ENCODE measurements around the gene ATP9B.
"Not testable (repeated sequence)": the region's sequence is repeated elsewhere in the genome, so short reads cannot be mapped to it uniquely, and the experiment has no call there.

The ATP9B gene

DNA sequence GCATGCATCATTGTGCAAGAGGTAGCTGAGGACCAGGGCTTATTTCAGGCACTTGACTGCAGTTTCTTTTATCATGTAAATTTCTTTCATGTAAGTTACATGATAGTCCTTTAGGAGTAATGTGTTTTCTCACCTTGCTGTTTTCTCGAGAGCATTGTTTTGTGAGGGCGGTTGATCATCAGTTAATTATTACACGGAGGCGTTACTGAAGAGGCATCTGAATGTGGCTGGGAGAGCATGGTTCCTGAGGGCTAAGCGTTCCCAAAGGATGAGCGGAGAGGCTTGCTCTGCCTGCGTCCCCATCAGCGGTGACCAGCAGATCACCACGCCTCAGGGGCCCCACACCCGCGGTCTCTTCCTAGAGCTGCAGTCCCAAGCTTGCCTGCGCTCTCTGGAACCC, 170.4 kb downstream of the ATP9B start:
- no peak for DNase-seq (ENCODE audit: low read depth in 2 of 2)

GRCh38 chr18:79241755-79242154, 172.6 kb downstream of the ATP9B start:
- DNase-seq (ENCODE audit: low read depth in 2 of 2) = no peak

DNA sequence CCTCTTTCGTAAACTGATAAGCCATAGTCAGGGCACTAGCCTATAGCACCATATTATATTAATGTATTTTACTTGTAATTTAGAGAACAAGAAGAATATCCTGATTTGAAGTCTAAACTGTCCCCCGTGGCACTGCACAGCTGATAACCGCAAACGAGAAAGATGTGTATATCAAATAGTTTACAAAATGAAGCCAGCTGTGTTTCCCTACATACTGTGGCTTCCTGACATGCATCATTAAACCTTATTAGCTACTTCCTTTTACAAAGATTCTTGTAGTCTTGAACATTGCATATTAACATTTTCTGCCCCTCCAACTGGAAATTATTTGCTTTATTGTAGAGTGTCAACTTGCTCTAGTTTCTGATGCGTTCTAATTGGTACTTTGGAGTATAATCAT, 173.1 kb downstream of the ATP9B start:
- DNase-seq (ENCODE audit: low read depth in 2 of 2) = no peak

- DNase-seq (ENCODE audit: low read depth in 2 of 2) = no peak
Measured at GRCh38 chr18:79245517-79246001, 176.4 kb downstream of the ATP9B start.

DNA sequence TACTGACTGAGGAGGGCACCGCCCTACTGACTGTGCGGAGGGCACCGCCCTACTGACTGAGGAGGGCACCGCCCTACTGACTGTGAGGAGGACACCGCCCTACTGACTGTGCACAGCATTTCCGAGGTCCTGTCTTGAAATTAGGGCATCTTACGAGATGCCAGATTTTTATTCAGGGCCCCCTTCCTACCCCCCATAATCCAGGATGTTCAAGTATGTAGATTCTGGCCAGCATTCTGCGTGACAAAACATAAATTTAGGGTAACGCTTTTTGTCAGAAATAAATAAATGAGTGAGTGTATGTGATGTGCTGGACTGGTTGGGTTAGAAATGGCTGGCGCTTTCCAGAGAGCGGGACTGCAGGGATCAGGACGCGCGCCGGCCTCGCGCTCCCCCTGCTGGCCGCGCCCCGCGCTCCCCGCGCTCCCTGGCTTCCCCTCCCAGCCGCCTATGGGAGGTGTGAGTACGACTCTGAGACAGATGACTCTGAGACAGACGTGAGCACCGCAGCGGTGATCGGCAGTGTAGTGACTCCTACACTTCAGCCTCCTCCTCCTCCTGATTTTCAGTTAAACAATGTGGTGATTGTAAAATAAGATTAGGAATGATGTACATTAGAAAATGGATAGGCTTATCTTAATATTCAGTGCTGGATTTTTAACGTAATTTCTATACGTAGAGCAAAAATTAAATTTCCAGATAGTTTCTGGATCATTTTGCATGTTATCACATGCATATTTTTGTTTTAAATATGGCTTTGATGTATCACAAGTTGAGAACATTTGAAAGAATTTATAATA, 177.3 kb downstream of the ATP9B start:
- peak in 1 of 2 donors; percentile 48 for DNase-seq (ENCODE audit: low read depth in 2 of 2)

GRCh38 chr18:79248495-79249060, 179.4 kb downstream of the ATP9B start:
- no peak for DNase-seq (ENCODE audit: low read depth in 2 of 2)

GRCh38 chr18:79250301-79250981, 181.2 kb downstream of the ATP9B start:
- DNase-seq (ENCODE audit: low read depth in 2 of 2) = no peak

DNA sequence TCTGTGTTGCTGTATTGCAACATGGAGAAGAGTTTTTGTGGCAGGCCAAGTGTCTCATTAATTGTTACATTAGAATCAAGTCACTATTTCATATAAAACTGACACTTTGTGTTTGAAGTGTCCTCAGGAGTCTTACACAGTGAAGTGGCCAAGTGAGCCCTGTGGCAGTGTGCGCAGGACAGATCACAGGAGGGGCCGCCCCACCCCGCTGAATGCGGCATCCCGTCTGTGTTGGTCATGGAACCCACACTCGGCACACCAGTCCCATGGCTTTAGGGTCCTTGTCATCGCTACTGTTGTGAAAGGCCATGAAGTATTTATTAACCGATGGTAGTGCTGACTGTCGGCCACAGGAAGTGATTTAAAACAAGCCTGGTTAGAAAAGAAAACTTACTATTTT, 181.8 kb downstream of the ATP9B start:
- no peak for DNase-seq (ENCODE audit: low read depth in 2 of 2)

GRCh38 chr18:79252904-79253633, 183.9 kb downstream of the ATP9B start:
- DNase-seq (ENCODE audit: low read depth in 2 of 2) = no peak

DNA sequence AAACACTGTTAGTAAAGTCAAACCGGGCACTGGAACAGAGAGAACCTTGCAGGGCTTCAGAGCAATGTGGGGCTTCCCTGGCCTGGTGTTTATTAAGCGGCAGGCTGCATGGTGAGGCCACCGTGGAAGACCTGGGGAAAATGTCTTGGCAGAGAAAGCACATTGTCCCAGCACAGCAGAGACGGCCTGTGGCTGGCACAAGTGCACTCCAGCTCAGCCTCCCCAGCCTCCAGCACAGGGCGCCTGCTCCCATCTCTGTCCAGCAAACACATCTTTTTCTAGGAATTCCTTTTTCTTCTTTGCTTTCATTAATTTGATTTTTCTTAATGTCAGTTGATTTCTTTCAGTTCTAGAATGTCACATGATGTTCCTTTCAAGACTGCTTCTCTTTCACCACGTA, 188.3 kb downstream of the ATP9B start:
- no peak for DNase-seq (ENCODE audit: low read depth in 2 of 2)

GRCh38 chr18:79258447-79258846, 189.3 kb downstream of the ATP9B start:
- DNase-seq (ENCODE audit: low read depth in 2 of 2) = no peak

- no peak for DNase-seq (ENCODE audit: low read depth in 2 of 2)
Measured at GRCh38 chr18:79259218-79259617, 190.0 kb downstream of the ATP9B start.

GRCh38 chr18:79260023-79260422, 190.8 kb downstream of the ATP9B start:
- no peak for DNase-seq (ENCODE audit: low read depth in 2 of 2)

DNA sequence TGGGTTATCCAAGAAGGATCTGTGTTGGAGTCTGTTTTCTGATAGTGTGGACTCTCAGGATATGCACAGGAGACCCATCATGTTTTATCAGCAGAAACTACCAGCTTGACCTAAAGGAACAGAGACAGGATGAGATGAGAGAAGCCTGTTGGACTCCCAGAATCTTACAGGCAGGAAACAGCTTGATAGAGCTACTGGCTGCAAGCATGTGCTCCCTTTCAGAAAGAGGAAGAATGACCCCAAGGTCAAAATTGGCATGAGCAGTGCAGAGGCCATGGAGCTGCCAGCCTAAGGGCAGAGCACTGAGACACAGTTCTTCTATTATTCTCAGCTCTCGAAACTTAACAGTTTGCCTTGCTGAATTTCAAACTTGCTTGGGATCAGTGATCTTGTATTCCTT, 191.3 kb downstream of the ATP9B start:
- DNase-seq (ENCODE audit: low read depth in 2 of 2) = no peak

GRCh38 chr18:79265068-79265467, 195.9 kb downstream of the ATP9B start:
- DNase-seq (ENCODE audit: low read depth in 2 of 2) = not testable (repeated sequence)

- not testable (repeated sequence) for DNase-seq (ENCODE audit: low read depth in 2 of 2)
Measured at GRCh38 chr18:79271812-79272211, 202.6 kb downstream of the ATP9B start.

DNA sequence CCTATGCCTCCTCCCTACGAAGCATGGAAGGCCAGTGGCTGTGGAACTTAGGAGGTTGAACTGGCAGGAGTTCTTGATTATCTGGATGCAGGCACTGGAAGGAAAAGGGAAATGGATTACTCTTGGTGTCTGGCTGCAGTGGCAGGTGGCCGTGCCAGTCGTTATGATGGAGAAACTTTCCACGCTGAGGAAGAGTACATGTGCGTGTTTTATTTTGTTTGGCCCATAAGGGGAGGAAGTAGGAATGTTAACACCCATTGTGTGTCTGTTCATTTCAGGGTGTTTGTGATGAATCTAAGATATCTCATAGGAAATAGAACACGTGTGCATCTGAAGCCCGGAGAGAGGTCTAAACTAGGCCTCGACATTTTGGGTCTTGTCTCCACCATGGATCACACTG, 203.7 kb downstream of the ATP9B start:
- no peak for DNase-seq (ENCODE audit: low read depth in 2 of 2)

DNA sequence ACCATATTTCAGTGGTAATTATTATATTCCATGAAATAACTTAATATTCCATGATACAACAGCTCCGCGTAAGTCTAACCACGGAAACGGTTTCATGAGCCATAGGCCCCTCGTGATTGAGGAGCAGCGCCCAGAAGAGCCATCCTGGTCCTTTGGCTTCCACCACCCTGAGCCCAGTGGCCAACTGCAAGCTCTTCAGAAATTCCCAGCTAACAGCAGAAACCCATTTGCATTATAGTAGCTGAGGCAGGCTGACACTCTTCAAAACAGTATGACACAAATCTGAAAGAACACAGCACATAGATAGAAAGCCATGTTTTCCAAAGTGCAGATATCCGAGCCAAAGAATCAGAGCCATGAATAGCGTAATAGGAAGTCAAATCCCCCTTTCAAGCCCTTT, 205.6 kb downstream of the ATP9B start:
- no peak for DNase-seq (ENCODE audit: low read depth in 2 of 2)

DNA sequence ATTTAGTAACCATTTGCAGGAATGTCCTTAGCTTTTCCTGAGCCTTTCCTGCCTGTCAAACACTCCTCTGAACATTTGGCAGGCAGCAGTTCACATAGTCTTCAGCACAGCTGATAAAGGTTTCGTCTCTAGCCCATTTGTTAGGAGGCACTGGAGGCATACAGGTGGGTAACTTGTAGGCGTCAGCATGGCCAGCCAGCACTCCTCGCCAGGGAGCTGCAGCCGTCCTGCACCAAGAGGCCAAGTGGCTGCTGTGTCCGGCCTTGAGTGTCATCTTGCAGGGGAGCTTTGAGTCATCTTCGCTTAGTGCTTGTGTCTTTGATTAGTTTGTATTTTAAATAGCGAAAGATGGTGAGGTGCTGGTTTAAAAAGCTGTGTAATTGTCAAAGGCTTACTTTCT, 206.3 kb downstream of the ATP9B start:
- no peak for DNase-seq (ENCODE audit: low read depth in 2 of 2)

- DNase-seq (ENCODE audit: low read depth in 2 of 2) = no peak
Measured at GRCh38 chr18:79275992-79276391, 206.8 kb downstream of the ATP9B start.

DNA sequence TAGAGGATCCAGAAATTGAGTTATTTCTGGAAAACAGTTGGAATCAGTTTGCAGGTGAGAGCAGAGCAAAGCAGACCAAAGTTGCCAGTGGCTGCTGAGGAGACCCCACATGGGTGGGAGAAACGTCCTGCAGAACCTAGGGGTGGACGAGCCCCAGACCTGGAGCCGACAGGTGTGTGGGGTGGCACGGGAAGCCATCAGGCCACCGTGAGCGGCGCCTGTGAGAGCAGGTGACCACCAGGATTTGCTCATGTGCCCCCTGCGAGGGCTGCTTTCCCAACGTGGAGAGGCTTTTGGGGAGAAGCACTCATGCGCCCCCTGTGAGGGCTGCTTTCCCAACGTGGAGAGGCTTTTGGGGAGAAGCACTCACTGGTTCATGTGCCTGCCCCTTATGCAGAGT, 209.7 kb downstream of the ATP9B start:
- no peak for DNase-seq (ENCODE audit: low read depth in 2 of 2)

DNA sequence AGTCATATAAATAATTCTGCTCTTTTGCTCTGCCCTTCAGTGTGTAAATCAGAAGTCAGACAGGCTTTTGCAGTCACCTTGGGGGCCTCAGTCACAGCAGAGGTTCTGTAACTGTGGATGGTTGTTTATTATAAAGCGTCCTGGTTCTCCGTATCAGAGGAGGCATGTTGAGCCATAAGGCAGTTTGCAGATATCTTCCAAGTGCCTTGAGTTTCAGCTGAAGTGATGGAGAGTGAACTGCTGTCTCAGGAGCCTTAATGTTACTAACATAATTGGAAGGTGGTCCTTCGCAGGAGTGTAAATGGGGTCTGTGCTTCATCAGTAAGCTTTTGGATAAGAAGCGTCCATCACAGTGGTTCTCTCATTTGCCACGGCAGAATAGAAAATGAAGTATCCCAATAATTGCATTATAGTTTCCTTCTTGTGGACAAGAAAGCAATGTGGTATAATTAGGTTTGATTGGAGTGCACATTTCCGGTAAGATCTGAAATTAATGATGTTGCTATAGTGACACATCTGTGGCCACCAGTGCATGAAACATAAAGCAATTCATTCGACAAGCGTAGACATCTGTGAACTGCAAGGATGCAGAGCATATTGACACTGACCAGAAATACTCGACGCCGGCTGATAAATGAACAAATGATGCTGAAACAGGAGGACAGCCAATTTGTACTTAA, 214.1 kb downstream of the ATP9B start:
- DNase-seq (ENCODE audit: low read depth in 2 of 2) = no peak
